Measurements from ENCODE around the gene IRF2BP2.

Gene IRF2BP2

GRCh38 chr1:234554698-234555311, 55.2 kb downstream of the IRF2BP2 start:
- DNase-seq: no peak
